Stimulated activated naive CD4-positive, alpha-beta T cell treated with Interleukin-2 at 50 U/mL for 16 hours (primary cell): ENCODE measurements around the gene DAB2IP.
"Not testable (repeated sequence)": the region's sequence is repeated elsewhere in the genome, so short reads cannot be mapped to it uniquely, and the experiment has no call there.

Experiments
- DNase-seq: peaks from one replicate; lab custom pipeline; 2025; lab: John Stamatoyannopoulos, UW

Gene DAB2IP

GRCh38 chr9:121626012-121626411, 25.4 kb upstream of the DAB2IP start:
- no peak for DNase-seq

DNA sequence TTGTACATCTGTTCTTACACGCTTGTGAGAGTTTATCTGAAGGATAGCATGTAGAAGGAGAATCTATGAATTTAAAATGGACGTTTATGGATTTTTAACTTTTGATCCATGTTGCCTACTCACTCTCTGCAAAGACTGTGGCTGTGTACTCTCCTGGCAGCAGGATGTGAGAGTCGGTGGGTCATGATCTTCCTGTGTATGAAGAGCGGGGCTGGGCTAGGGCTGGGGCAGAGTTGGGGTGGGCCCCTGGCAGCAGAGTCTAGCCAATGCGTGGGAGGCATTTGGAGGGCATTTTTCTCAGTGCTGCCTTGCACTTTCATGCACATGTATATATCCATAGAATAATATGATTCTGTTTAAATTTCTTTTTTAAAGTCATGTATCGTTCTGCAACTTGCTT, 24.0 kb upstream of the DAB2IP start:
- DNase-seq, result no peak

GRCh38 chr9:121628401-121628800, 23.0 kb upstream of the DAB2IP start:
- DNase-seq, result no peak

DNA sequence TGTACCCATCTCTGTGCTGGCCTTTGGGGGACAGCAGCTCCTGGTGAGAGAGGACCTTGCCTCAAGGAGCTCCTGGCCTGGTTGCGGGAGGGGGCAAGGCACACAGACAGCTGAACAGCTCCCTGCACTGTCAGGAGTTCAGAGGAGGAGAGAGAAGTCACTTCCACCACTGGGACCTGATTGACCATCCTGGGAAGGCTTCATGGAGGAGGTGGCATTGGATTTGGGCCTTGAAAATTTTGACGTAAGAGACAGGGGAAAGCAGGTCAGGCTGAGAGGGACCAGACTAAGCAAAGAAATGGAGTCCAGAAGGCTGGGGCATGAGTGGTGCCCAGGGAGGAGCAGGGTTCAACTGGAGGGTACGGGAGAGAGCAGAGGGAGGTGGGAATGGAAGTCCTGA, 20.3 kb upstream of the DAB2IP start:
- no peak for DNase-seq

GRCh38 chr9:121631978-121632418, 19.4 kb upstream of the DAB2IP start:
- DNase-seq, result no peak

DNA sequence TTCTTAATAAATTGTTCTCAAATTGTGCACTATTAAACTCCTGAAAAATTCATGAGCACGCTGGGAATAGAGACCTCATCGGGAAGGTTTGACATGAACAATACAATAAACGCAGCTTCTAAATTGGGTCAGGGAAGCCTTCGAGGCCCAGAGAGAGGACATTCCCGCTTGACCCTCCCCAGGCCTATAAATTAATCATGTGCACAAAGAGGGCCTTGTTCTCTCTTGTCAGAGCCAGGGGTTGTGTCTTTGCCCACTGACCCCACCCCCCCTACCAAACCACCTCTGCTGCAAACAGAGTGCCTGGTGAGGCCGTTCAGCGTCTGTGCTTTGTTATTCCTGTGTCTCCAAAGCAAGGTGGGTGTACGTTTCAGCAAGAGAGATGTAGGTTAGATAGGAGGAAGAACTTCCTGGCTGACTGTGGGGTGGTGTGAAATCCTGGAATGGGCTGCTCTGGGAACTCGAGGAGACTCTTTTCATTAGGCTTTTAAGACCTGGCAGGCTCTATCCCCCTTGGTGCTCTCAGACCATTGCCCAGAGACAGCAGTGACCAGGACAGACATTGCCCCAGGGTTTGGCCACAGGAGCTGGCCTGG, 18.2 kb upstream of the DAB2IP start:
- no peak for DNase-seq

DNA sequence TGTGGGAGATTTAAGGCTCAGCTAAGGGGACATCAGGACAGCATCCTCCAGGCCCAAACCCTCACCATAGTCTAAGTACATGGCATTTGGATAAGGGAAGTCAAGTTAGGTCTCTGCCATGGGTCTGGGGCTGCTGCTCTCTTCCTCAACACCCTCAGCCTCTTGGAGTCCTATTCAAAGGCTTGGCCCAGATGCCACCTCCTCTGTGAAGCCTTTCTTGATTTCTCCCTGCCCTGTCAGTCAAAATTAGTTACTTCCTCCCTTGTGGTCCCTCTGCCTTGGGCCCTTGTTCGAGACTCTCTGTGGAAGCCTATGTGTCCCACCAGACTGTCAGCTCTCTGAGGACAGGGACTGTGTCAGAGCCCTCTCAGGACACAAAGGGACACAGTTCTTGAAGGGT, 17.7 kb upstream of the DAB2IP start:
- DNase-seq, result no peak

- DNase-seq, result no peak
These were observed 16.8 kb upstream of the DAB2IP start for GRCh38 chr9:121634329-121635261.

DNA sequence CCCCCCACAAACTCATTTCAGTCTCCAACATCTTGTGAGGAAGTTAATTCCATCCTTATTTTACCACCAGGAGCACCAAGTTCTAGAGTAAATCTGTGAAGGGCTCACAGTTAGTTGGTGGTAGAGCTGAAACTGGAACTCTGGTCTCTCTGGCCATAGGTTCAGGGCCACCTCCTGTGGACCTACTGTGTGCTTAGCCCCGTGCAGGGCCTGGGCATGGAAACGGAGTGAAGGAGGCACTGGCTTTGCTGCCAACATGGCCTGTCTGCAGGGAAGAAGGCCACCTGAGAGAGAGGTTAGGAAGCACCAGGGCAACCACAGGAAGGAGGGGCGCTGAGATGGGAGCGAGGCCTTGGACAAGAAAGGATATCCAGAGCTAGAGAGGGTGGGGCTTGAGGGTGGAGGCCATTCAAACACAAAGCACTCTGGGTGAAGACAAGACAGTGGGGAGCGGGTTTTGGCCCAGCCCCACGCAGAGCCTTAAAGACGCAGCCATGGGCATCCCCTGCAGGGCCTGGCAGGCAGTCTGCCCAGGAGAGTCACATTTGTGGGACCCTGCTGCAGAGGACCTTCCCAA, 16.0 kb upstream of the DAB2IP start:
- DNase-seq, result no peak

- DNase-seq, result no peak
These were observed 15.0 kb upstream of the DAB2IP start for GRCh38 chr9:121636341-121636865.

DNA sequence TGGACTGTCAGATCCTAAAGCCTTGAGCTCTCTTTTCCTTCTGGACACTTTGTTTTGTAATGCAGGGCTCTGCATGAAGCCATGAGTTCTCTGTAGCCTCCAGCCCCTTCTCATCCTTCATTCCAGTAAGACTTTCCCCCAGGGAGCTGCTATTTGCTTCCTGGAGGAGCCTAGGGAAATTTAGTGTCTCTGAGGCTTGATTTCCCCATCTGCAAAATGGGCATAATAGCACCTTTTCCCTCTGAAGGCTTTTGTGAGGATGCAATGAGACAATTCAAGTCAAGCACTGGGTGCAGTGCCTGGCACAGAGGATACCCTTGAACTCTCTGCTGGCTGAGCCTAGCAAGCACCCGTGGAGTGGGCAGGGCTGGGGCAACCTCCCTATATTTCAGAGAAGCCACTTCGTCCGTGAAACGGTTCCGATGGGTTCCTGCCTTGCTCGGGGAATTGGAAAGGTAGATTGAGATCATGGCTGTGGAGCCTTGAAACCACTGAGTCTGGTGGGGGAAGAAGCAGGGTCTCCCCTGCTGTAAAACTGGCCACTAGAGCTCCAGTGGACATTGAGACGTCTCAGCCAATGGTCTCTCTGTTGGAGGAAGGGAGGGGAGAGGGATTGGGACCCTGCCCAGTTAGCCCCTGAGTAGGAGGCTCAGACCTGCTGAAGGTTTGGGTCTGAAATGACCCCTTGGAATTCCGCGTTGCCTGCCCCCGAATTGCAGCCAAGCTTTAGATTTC, 14.3 kb upstream of the DAB2IP start:
- no peak for DNase-seq

- DNase-seq, result no peak
These were observed 13.7 kb upstream of the DAB2IP start for GRCh38 chr9:121637713-121638220.

DNA sequence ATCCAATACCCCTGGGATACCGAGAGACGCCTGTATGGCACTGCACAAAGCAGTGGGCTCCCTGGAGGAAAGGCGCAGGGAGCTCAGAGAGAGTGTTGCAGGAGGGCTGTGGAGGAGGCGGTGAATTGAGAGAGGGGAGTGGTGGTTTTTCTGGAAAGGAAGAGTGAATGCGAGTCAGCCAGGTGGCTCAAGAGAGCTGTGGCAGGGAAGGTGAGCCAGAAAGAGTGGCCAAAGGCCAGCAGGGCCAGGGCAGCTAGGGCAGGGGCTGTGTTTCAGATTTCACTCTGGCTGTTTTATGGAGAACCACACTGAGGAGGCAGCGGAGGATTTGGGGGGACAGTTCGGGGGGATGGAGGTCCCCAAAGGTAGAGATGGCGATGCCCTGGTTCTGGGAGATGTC, 13.0 kb upstream of the DAB2IP start:
- no peak for DNase-seq

- DNase-seq, result no peak
These were observed 12.4 kb upstream of the DAB2IP start for GRCh38 chr9:121638901-121639592.

GRCh38 chr9:121639619-121640018, 11.8 kb upstream of the DAB2IP start:
- no peak for DNase-seq

DNA sequence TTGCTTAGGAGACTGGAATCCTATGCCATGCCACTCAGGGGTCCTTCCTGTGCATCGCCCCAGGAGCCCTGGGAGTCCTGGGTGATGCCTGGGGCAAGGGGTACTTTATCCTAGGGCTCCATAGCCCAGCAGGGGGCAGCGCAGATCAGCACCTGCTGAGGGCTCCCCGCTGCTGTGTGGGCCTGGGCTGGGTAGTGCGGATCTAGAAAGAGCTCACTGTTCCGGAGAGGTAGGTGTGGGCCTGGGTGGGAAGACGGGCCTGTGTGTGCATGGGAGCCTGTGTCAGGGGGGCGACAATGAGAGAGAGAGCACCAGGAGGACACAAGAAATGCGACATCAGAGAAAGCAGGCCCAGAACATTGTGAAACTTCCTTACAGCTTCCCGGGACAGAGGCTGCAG, 11.4 kb upstream of the DAB2IP start:
- no peak for DNase-seq

DNA sequence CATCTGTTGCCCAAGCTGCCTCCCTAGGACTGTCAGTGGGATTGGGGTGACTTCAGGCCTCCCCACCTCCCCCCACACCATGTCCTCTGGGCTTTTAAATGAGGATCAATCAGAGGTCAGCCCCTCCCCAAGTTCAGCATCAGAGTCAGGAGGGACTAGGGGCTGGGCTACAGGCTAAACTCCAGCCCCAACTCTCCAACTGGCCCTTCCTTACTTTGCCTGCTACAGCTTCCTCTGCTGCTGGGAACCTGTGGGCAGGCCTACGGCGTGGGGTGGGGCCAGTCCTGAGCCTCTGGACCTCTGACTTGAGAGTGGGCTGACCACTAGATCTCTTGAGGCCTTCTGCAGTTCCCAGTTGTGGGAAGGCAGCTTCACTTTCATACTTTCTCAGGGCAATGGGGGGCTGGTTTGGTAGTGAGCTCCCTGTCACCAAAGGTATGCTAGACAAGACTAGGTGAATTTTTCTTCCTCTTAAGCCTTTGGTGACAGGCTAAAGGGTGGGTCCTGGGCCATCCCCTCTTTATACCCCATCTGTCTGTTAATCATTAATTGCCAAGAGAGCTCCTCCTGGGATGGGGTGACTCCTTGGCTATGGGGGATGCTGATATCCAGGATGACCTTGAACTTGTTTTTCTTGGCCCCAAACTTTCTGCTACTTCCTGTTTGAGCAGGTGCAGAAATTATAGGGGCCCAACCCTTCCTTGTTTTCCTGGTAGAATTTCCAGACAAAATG, 10.8 kb upstream of the DAB2IP start:
- no peak for DNase-seq

GRCh38 chr9:121641224-121641611, 10.2 kb upstream of the DAB2IP start:
- no peak for DNase-seq

DNA sequence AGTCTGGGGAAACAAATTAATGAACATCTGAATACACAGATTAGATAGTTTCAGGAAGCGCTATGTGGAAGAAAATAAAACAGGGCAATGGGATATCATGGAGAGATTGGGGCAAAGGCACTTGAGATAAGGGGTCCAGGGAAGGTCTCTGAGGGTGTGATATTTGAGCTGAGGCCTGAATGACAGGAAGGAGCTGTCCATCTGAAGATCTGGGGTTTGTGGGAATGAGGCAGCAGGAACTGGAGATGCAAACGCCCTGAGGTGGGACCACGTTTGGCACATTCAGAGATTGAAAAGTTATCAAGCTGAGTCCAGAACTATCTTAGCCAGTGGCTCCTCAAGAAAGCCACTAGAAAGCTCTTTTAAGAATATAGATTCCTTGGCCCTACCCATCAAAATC, 8.7 kb upstream of the DAB2IP start:
- DNase-seq, result no peak

DNA sequence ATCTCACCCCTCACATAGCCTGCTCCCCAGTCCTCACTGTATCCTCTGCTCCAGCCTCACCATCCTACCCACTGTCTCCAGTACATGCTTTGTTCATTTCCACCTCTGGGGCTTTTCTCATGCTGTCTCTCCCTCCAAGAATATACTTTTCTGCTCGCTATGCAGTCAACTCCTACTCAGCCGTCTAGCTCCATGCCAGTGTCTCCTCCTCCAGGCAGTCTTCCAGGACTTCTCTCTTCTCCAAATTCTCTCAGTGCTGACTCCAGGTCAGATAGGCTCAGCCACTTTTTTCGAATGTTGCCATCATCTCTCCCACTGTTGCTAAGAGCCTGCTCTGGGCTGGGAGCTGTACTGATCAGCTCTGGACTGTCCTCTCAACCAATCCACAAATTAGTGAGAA, 8.0 kb upstream of the DAB2IP start:
- DNase-seq, result no peak

DNA sequence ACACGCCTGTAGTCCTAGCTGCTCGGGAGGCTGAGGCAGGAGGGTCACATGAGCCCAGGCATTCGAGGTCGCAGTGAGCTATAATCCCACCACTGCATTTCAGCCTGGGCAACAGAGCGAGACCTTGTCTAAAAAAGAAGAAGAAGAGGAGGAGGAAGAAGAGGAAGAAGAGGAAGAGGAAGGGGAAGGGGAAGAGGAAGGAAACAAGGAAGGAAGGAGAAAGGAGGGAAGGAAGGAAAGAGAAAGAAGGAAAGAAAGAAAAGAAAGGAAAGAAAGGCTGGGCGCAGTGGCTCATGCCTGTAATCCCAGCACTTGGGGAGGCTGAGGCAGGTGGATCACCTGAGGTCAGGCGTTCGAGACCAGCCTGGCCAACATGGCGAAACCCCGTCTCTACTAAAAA, 7.4 kb upstream of the DAB2IP start:
- not testable (repeated sequence) for DNase-seq
